ENCODE measurements around the gene FANCE. TPM values are rescaled to one million over a fixed set of nuclear protein-coding genes. Genes with fewer than 3 reads are reported as not detected.
"Not testable (repeated sequence)": the region's sequence is repeated elsewhere in the genome, so short reads cannot be mapped to it uniquely, and the experiment has no call there.

The FANCE gene
- total RNA-seq, 1 experiment from 2014 or later: 28.0 TPM

- H3K36me3 ChIP-seq, H3K27me3 ChIP-seq, H3K4me3 ChIP-seq, H3K9me3 ChIP-seq, DNase-seq: not testable (repeated sequence)
Observed at GRCh38 chr6:35515939-35516338, 63.8 kb downstream of the FANCE start.

Other genes with a start within 250 kb of the FANCE start
- gene SCUBE3, start 238.4 kb upstream of the FANCE start, total RNA-seq (2014; rRNA removed; shearing (Covaris generic); ENCODE audit: low replicate concordance): 2.5 and 4.2 TPM in 2 replicates
- 14.2 and 14.9 TPM in 2 replicates for gene ZNF76, start 192.6 kb upstream of the FANCE start, total RNA-seq (2014; rRNA removed; shearing (Covaris generic); ENCODE audit: low replicate concordance)
- gene DEF6, start 154.5 kb upstream of the FANCE start, total RNA-seq (2014; rRNA removed; shearing (Covaris generic); ENCODE audit: low replicate concordance): 0.33 TPM in 1 of 2 replicates, not detected in the other
- 5.9 and 15.7 TPM in 2 replicates for gene PPARD, start 109.8 kb upstream of the FANCE start, total RNA-seq (2014; rRNA removed; shearing (Covaris generic); ENCODE audit: low replicate concordance)
- gene RPL10A, start 16.1 kb downstream of the FANCE start, total RNA-seq (2014; rRNA removed; shearing (Covaris generic); ENCODE audit: low replicate concordance): 1,962 and 2,782 TPM in 2 replicates
- 7.5 and 9.2 TPM in 2 replicates for gene TEAD3, start 44.7 kb downstream of the FANCE start, total RNA-seq (2014; rRNA removed; shearing (Covaris generic); ENCODE audit: low replicate concordance)
- gene TULP1, start 60.6 kb downstream of the FANCE start, total RNA-seq (2014; rRNA removed; shearing (Covaris generic); ENCODE audit: low replicate concordance): not detected in 2 replicates
- gene FKBP5, start 236.6 kb downstream of the FANCE start, total RNA-seq (2014; rRNA removed; shearing (Covaris generic); ENCODE audit: low replicate concordance): 9.4 and 10.3 TPM in 2 replicates